Type B pancreatic cell (in vitro differentiated cells): ENCODE results near the gene PRR33. TPM values are rescaled to one million over a fixed set of nuclear protein-coding genes. Genes with fewer than 3 reads are reported as not detected.
A peak's percentile ranks its signal among the peaks of the same experiment; 100 is the strongest.

Experiments
- DNase-seq: peaks from one replicate; pipeline ENCODE4 v3.0.0; 2021; ENCODE audit warnings: mixed read lengths; ENCODE audit not compliant: unreplicated experiment; ENCODE audit errors: extremely low spot score
- H3K27ac Mint-ChIP-seq: 2 replicates; pipeline ENCODE4 v1.8.0; 2021; ENCODE audit warnings: mild to moderate bottlenecking, mixed read lengths
- H3K27me3 Mint-ChIP-seq: 2 replicates; pipeline ENCODE4 v1.8.0; 2021; ENCODE audit warnings: mixed read lengths
- H3K36me3 Mint-ChIP-seq: 2 replicates; pipeline ENCODE4 v1.8.0; 2021; ENCODE audit warnings: mixed read lengths
- H3K4me1 Mint-ChIP-seq: one replicate; pipeline ENCODE4 v1.8.0; 2021; ENCODE audit warnings: mixed read lengths; ENCODE audit not compliant: unreplicated experiment
- H3K4me3 Mint-ChIP-seq: 2 replicates; pipeline ENCODE4 v1.8.0; 2021; ENCODE audit warnings: mild to moderate bottlenecking, mixed read lengths
- H3K9me3 Mint-ChIP-seq: 2 replicates; pipeline ENCODE4 v1.8.0; 2021; ENCODE audit warnings: mixed read lengths
- total RNA-seq: library from RNA; stranded (reverse); gene quantifications from 2 replicates; pipeline ENCODE4 v1.2.1, GENCODE V29; 2021; ENCODE audit warnings: low replicate concordance
- TF ChIP-seq, protein P1 (sequence below): fragments of 200-600 bp; sonication (generic); conservative IDR thresholded peaks from 2 replicates; pipeline ENCODE4 v1.5.0; 2021; ENCODE audit warnings: antibody characterized with exemption, mild to moderate bottlenecking

Gene PRR33
- total RNA-seq, 1 donor from 2014 or later = not detected

DNA sequence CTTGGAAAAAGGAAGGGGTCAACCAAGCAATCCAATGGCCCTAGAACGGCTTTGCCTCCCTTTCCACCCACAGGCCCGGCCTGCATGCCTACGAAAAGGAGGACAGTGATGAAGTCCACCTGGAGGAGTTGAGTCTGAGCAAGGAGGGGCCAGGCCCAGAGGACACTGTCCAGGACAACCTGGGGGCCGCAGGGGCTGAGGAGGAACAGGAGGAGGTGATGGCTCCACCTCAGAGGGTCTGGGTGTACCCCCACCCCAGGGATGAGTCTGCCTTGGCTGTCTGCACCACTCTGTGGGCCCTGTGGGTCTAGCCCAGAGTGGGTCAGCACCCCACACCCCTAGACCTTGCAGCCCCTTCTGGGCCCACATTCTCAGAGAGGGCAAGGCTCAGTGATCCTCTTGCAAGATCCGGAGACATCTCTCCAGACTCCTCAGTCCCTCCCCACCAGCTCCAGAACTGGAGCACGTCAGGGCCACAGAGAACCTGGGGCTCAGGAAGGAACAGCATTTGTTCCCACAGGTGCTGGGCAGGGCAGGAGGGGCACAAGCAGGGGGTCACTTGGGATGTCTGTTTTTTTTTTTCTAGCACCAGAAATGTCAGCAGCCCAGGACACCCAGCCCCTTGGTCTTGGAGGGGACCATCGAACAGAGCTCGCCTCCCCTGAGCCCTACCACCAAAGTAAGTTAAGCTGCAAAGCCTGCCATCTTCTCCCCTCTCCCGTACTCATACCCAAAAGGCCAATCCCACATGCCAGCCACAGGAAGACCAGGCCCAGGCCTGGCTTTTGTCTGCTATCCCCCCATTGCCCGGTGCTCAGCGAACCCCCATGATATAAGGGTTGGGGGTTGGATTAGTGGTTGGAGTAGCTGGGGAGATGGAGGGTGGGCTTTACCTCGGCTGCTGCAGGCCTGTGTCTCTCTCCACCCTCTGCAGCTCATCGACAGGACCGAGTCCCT is 8.1 kb downstream of the PRR33 start:
- TF ChIP-seq, protein P1, sequence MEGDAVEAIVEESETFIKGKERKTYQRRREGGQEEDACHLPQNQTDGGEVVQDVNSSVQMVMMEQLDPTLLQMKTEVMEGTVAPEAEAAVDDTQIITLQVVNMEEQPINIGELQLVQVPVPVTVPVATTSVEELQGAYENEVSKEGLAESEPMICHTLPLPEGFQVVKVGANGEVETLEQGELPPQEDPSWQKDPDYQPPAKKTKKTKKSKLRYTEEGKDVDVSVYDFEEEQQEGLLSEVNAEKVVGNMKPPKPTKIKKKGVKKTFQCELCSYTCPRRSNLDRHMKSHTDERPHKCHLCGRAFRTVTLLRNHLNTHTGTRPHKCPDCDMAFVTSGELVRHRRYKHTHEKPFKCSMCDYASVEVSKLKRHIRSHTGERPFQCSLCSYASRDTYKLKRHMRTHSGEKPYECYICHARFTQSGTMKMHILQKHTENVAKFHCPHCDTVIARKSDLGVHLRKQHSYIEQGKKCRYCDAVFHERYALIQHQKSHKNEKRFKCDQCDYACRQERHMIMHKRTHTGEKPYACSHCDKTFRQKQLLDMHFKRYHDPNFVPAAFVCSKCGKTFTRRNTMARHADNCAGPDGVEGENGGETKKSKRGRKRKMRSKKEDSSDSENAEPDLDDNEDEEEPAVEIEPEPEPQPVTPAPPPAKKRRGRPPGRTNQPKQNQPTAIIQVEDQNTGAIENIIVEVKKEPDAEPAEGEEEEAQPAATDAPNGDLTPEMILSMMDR = no peak
- Mint-ChIP-seq H3K4me3 (no peak overlapping the region), H3K4me1 (no peaks in the 10 kb centered on the region), H3K9me3 (no peaks in the 10 kb centered on the region), H3K36me3 (no peaks in the 10 kb centered on the region), H3K27me3 (no peaks in the 10 kb centered on the region), H3K27ac (no peak overlapping the region)
- DNase-seq = no peak

DNA sequence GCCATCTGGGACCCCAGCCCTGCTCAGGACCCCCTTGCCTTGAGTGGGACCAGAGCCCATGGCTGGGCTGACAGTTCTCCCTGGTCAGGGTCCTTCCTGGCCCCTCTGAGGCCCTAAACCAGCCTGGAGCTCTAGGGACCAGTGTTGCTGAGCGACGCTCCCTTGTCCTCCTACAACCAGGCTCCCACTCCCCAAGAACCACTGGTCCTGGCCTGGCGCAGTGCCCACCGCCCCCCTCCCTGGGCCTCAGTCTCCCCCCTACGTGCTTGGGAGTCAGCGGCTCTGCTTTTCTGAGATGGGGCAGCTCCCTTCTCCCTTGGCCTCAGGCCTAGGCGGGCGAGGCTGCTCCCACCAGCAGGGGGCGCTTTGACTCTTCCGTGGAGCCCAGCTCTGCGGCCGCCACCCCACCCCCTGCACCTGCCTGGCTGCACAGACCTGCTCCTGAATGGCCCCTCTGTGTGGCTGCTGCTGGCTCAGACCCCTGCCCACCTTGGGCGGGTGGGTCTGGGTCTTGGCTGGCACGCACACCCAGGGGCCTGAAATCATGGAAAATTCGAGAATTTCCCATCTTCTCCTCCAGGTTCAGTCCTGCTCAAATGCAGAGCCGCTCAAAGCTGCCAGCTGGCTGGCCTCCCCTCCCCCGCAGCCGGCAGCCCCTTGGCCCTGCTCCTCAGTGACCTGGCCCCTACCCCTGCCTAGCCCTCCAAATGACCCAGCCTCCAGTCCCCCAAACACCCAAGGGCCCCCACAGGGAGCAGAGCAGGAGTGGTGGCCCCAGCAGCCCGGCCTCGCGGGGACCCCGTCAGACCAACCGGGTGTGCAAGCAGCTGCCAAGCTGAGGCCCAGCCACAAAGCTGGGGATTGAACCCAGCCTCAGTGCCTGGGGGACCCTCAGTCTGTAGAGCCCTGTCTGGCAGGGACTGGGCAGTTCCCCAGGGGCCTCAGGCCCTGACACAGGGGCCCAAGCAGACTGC is 9.1 kb downstream of the PRR33 start:
- H3K4me3 Mint-ChIP-seq = no peak overlapping the region
- H3K27me3 Mint-ChIP-seq = no peaks in the 10 kb centered on the region
- DNase-seq = peak; percentile 93
- H3K9me3 Mint-ChIP-seq = no peaks in the 10 kb centered on the region
- TF ChIP-seq, protein P1 = peak; percentile 97
- no peak overlapping the region for H3K27ac Mint-ChIP-seq
- H3K36me3 Mint-ChIP-seq = no peaks in the 10 kb centered on the region
- no peaks in the 10 kb centered on the region for H3K4me1 Mint-ChIP-seq

DNA sequence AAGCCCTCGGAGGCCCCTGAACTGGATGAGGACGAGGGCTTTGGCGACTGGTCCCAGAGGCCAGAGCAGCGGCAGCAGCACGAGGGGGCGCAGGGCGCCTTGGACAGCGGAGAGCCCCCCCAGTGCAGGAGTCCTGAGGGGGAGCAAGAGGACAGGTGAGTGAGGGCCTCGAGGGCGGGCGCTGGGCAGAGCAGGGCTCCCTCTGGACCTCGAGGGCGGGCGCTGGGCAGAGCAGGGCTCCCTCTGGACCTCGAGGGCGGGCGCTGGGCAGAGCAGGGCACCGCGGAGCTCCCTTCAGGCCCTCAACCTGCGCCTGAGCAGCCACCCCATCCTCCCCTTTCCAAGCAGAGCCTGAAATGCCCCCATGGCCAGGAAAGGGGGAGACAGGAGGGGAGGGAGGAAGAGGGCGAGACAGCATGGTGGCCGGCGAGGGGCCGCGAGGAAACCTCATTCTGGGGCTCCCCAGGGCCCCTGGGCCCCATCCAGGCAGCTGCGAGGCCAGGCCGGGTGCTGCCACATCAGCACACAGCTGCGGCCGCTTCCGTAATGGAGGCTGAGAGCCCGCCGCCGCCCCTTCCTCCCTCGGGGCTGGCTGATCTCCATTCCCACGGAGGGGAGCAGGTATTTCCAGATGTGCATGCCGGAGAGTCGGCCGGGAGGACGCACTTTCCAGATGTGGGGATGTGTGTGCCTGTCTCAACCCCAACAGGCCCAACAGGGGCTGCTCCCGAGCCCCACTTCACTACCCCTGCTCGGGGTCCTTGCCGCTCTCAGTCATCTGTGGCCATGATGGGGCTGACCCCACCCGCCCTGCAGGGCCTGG is 10.0 kb downstream of the PRR33 start:
- TF ChIP-seq, protein P1 = no peak
- Mint-ChIP-seq H3K27me3 (no peaks in the 10 kb centered on the region), H3K4me1 (no peaks in the 10 kb centered on the region), H3K4me3 (no peak overlapping the region), H3K27ac (no peak overlapping the region), H3K9me3 (no peaks in the 10 kb centered on the region), H3K36me3 (no peaks in the 10 kb centered on the region)
- DNase-seq = no peak

DNA sequence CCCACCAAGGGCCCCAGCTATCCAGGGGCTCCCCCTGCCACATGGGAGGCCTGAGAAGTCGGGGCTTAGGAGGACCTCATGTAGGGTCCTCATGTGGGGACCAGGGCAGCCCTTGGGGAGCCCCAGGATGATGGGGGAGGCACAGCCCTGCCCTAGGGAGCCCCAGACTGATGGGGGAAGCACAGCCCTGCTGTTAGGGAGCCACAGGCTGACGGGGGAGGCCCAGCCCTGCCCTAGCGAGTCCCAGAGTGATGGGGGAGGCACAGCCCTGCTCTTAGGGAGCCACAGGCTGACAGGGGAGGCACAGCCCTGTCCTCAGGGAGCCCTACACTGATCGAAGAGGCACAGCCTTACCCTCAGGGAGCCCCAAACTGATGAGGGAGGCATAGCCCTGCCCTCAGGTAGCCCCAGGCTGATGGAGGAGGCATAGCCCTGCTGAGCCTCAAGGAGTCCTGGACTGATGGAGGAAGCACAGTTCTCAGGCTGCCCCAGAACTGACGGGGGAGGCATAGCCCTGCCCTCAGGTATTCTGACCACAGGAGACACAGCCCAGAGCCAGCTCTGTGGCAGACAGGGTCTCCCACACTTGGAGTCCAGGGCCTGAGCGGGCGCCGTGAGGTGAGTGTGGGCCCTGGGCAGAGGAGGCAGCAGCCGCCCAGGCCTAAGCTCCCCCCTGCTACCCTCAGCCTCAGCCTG is 10.8 kb downstream of the PRR33 start:
- TF ChIP-seq, protein P1 = no peak
- Mint-ChIP-seq H3K9me3 (no peaks in the 10 kb centered on the region), H3K4me3 (no peak overlapping the region), H3K27ac (peak overlapping the region; percentile 53), H3K36me3 (no peaks in the 10 kb centered on the region), H3K4me1 (no peaks in the 10 kb centered on the region), H3K27me3 (no peaks in the 10 kb centered on the region)
- DNase-seq = no peak
